ENCODE data around the gene RTL10.

The RTL10 gene

GRCh38 chr22:19824926-19825339 lies 29.7 kb downstream of the RTL10 start:
- H3K4me3 ChIP-seq (ENCODE audit: low read depth, low read length) = no peak overlapping the region
- TF ChIP-seq CTCF (IDR thresholded peaks at IDR 0.05; ENCODE audit: low read depth, low read length) (no peak), POLR2A (IDR thresholded peaks at IDR 0.05; ENCODE audit: extremely low read depth, insufficient read length) (no peak), MAX (IDR thresholded peaks at IDR 0.05; ENCODE audit: low read depth, low read length) (no peak), MYC (IDR thresholded peaks at IDR 0.05; ENCODE audit: low read depth, low read length) (no peak)
- DNase-seq (ENCODE audit: low read depth) = no peak

GRCh38 chr22:19824212-19824925 lies 30.3 kb downstream of the RTL10 start:
- no peak overlapping the region for H3K4me3 ChIP-seq (ENCODE audit: low read depth, low read length)
- TF ChIP-seq MAX (IDR thresholded peaks at IDR 0.05; ENCODE audit: low read depth, low read length) (no peak), POLR2A (IDR thresholded peaks at IDR 0.05; ENCODE audit: extremely low read depth, insufficient read length) (no peak), MYC (IDR thresholded peaks at IDR 0.05; ENCODE audit: low read depth, low read length) (no peak), CTCF (IDR thresholded peaks at IDR 0.05; ENCODE audit: low read depth, low read length) (no peak)
- DNase-seq (ENCODE audit: low read depth) = peak; percentile 85

GRCh38 chr22:19823902-19824211 lies 30.8 kb downstream of the RTL10 start:
- no peak for TF ChIP-seq MAX (IDR thresholded peaks at IDR 0.05; ENCODE audit: low read depth, low read length)
- TF ChIP-seq CTCF (IDR thresholded peaks at IDR 0.05; ENCODE audit: low read depth, low read length) = no peak
- H3K4me3 ChIP-seq (ENCODE audit: low read depth, low read length) = no peak overlapping the region
- DNase-seq (ENCODE audit: low read depth) = peak; percentile 44

- TF ChIP-seq CTCF (IDR thresholded peaks at IDR 0.05; ENCODE audit: low read depth, low read length) (no peak), MAX (IDR thresholded peaks at IDR 0.05; ENCODE audit: low read depth, low read length) (no peak), MYC (IDR thresholded peaks at IDR 0.05; ENCODE audit: low read depth, low read length) (no peak), POLR2A (IDR thresholded peaks at IDR 0.05; ENCODE audit: extremely low read depth, insufficient read length) (no peak)
- DNase-seq (ENCODE audit: low read depth) = no peak
- H3K4me3 ChIP-seq (ENCODE audit: low read depth, low read length) = no peak overlapping the region
Observed at GRCh38 chr22:19823191-19823901, 31.3 kb downstream of the RTL10 start.

GRCh38 chr22:19822301-19823117 lies 32.2 kb downstream of the RTL10 start:
- H3K4me3 ChIP-seq (ENCODE audit: low read depth, low read length) = no peak overlapping the region
- DNase-seq (ENCODE audit: low read depth) = no peak
- no peak for TF ChIP-seq MYC (IDR thresholded peaks at IDR 0.05; ENCODE audit: low read depth, low read length)
- no peak for TF ChIP-seq MAX (IDR thresholded peaks at IDR 0.05; ENCODE audit: low read depth, low read length)

All from NB4 (cell line).